Ectodermal cell (in vitro differentiated cells): ENCODE data around the gene DIP2C.
A peak's percentile ranks its signal among the peaks of the same experiment; 100 is the strongest.
"Not testable (repeated sequence)": the region's sequence is repeated elsewhere in the genome, so short reads cannot be mapped to it uniquely, and the experiment has no call there.

Source experiments
- H3K27ac ChIP-seq: 2 replicates; pipeline ENCODE4 v1.7.0; 2013; ENCODE audit warnings: mild to moderate bottlenecking, low read depth, low read length; ENCODE audit not compliant: insufficient read depth, poor library complexity, severe bottlenecking
- H3K27me3 ChIP-seq: 2 replicates; pipeline ENCODE4 v1.7.0; 2013; ENCODE audit warnings: mild to moderate bottlenecking, low read length; ENCODE audit not compliant: insufficient read depth, control insufficient read depth, poor library complexity, severe bottlenecking
- H3K36me3 ChIP-seq: one replicate; pipeline ENCODE4 v1.7.0; 2013; ENCODE audit warnings: low read length; ENCODE audit not compliant: control insufficient read depth, insufficient read depth
- H3K4me1 ChIP-seq: one replicate; pipeline ENCODE4 v1.7.0; 2013; ENCODE audit warnings: low read length; ENCODE audit not compliant: control insufficient read depth, insufficient read depth
- H3K4me3 ChIP-seq: 2 replicates; pipeline ENCODE4 v1.7.0; 2013; ENCODE audit warnings: low read depth, low read length, control low read depth; ENCODE audit not compliant: insufficient read depth
- H3K9me3 ChIP-seq: 2 replicates; pipeline ENCODE4 v1.7.0; 2013; ENCODE audit warnings: mild to moderate bottlenecking, low read length, moderate library complexity; ENCODE audit not compliant: control insufficient read depth
- WGBS, 2 experiments: methylation state at CpG; one replicate each; pipeline ENCODE4 v1.1.7; 2013; ENCODE audit warnings: missing lambda C conversion rate in 2 of 2; 5-methylcytosine and 5-hydroxymethylcytosine counted together

DIP2C gene

DNA sequence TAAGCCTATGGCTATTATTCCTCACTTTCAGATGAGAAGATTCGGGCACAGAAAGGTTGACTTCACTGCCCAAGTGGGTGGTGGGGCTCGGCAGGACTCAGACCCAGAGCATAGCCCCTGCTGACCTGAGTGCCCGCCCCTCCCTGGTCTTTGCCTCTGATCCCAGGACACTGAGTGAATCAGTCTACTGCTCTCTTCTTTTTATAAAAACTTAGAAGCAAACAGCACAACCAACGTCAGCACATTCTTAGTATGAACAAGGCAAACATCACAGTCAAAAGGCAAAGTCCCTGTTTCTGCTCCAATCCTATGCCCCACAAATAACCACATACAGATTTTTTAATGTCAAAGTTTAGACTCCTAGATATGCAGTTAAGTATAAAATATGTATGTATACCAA lies 316.5 kb downstream of the DIP2C start:
- Histone ChIP-seq H3K9me3 (no peaks in the 10 kb centered on the region), H3K36me3 (peaks cover 10% of the 10 kb centered on the region), H3K4me1 (peaks cover 4% of the 10 kb centered on the region), H3K27ac (no peak overlapping the region), H3K4me3 (no peak overlapping the region), H3K27me3 (no peaks in the 10 kb centered on the region)
- 78 to 82% methylated on average over 4 of the region's 4 CpGs for WGBS, 2 experiments

DNA sequence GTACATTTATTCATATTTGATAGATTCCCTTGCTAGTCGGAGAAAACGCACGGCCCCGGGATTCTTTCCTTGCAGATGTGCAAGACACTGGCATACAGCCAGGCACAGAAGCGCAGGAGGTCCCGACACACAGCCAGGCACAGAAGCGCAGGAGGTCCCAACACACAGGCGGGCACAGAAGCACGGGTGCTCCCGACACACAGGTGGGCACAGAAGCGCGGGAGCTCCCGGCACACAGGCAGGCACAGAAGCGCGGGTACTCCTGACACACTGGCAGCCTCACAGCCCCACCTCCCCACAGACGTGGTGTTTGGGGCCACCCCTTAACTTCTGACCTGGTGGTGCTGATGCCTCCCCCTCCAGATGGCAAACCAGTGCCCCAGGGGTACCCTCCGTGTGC lies 316.9 kb downstream of the DIP2C start:
- Histone ChIP-seq H3K27ac (no peak overlapping the region), H3K27me3 (no peaks in the 10 kb centered on the region), H3K4me3 (no peak overlapping the region), H3K36me3 (peaks cover 10% of the 10 kb centered on the region), H3K9me3 (no peaks in the 10 kb centered on the region), H3K4me1 (peaks cover 4% of the 10 kb centered on the region)
- 92 to 94% methylated on average over 17 of the region's 17 CpGs for WGBS, 2 experiments

DNA sequence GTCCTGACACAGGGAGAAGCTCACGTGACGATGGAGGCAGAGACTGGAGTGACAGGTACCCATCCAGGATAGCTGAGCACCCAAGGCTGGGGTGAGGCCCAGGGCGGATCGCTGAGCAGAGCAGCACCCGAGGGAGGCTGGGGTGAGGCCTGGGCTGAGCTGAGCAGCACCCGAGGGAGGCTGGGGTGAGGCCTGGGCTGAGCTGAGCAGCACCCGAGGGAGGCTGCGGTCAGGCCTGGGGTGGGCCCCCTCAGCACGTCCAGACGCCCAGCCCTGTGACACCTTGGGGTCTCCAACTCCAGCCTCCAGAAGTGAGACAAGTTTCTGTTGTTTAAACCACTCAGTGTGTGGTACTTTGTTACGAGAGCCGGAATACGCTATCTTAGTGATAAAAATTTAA lies 318.0 kb downstream of the DIP2C start:
- Histone ChIP-seq H3K9me3 (no peaks in the 10 kb centered on the region), H3K27ac (no peak overlapping the region), H3K27me3 (no peaks in the 10 kb centered on the region), H3K4me3 (no peak overlapping the region), H3K36me3 (peaks cover 10% of the 10 kb centered on the region), H3K4me1 (peaks cover 4% of the 10 kb centered on the region)
- 89% methylated on average over 13 of the region's 13 CpGs for WGBS, 2 experiments

DNA sequence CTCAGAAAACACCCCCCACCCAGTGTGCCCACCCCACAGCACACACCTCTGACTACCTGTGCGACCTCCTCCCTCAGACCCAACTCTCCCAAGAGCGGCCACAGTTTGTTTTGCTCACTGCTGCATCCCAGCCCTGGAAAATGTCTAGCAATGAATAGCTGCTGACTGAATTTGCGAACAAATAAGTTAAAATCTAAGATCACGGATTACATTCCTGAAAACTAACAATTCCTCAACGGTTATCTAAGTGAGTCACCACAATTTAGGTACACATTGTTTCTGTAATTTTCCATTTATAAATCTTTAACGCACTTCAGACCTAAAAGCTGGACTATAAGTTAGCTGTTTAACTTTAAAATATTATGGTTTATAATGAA lies 319.0 kb downstream of the DIP2C start:
- Histone ChIP-seq H3K36me3 (peaks cover 8% of the 10 kb centered on the region), H3K27ac (no peak overlapping the region), H3K27me3 (no peaks in the 10 kb centered on the region), H3K9me3 (no peaks in the 10 kb centered on the region), H3K4me3 (no peak overlapping the region), H3K4me1 (peaks cover 4% of the 10 kb centered on the region)
- WGBS, 2 experiments, result 94 to 97% methylated on average over 5 to 6 of the region's 6 CpGs

DNA sequence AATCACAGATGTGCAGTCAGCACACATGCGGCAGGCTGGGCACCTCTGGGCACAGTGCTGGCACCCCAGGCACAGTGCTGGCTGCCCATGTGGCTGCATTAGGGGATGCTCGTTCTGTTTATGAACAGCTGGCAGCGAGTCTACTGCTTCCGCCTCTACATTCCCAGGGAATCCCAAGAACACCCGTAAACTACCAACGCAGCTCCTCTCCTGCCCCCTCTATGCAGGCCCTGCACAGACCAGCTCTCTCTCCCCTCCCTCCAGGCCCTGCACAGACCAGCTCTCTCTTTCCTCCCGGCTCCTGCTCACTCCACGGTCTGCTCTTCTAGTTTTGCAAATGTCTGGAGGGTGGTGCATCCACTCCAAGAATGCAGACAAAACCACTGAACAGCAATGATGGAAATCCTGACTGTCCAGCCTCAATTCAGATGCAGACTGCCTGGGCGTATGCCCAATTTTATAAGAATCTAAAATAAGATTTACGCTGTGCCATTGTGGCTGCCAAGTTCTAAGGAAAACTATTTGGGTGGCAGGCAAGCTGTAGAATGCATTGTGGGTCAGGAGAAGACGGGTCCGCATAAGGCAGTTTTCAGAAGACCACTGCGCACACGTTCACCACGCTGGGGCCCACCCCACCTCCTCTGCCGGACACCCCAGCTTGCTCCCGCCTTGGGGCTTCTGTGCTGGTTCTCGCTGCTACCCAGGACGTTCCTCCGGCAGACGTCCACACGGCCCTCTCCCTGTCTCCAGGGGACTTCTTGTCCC lies 319.6 kb downstream of the DIP2C start:
- H3K27me3 ChIP-seq, result no peaks in the 10 kb centered on the region
- 92 to 94% methylated on average over 22 of the region's 22 CpGs for WGBS, 2 experiments
- H3K9me3 ChIP-seq, result no peaks in the 10 kb centered on the region
- no peak overlapping the region for H3K4me3 ChIP-seq
- peaks cover 3% of the 10 kb centered on the region for H3K36me3 ChIP-seq
- peaks cover 4% of the 10 kb centered on the region for H3K4me1 ChIP-seq
- H3K27ac ChIP-seq, result peak overlapping the region; percentile 5

DNA sequence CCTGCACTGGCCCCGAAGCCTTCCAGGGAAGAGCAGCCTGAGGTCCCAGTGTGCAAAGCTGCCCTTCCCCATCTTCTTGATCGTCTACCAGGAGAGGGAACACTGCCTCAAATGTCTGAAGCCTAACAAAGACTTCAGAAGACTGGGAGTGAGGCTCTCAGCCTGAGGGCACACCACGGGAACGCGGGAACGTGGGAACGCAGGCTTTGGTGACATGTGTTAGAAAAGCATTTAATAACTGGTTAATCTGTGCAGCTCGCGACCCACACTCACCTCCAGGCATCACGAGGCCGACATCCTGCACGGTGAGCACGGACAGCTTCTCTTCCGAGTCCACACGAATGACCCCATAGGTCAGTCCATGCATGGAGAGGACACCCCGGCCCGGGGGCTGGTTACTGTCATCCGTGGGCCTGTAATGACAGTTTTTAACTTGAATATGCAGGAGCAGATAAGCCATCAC lies 320.2 kb downstream of the DIP2C start:
- Histone ChIP-seq H3K9me3 (no peaks in the 10 kb centered on the region), H3K4me1 (peaks cover 4% of the 10 kb centered on the region), H3K36me3 (peaks cover 1% of the 10 kb centered on the region), H3K27ac (peak overlapping the region; percentile 5), H3K4me3 (no peak overlapping the region), H3K27me3 (no peaks in the 10 kb centered on the region)
- 93 to 94% methylated on average over 18 of the region's 18 CpGs for WGBS, 2 experiments

DNA sequence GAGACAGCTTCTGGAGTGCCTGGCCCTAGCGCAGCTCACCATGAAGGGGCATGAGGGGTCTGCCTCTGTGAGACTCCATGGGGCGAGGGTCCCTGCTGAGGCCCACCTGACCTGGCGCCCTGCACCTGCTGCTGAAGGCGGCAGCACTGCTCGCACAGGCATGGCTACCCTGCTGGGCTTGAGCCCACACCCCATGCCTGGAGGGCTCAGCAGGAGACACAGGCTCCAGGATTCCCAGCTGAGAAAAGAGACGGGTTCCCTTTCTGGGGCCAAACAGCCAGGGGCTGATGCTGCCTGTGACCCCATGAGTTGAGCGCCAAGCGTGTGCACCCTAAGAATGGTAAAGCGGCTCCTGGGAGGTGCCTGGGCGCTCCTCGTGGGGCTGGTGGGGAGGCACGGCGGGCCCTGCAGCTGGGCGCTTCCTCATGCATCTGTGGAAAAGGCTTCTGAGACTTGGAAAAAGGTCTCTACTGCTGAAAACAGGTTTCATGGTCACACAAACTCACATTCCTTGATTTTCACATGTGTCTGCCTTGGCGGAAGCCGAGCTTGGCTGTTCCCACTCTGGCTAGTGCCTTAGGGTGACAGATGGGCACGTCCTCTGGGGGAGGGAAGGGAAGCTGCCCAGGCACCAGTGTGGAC lies 320.8 kb downstream of the DIP2C start:
- Histone ChIP-seq H3K27me3 (no peaks in the 10 kb centered on the region), H3K4me3 (no peak overlapping the region), H3K27ac (no peak overlapping the region), H3K9me3 (no peaks in the 10 kb centered on the region), H3K4me1 (peaks cover 1% of the 10 kb centered on the region), H3K36me3 (peaks cover 3% of the 10 kb centered on the region)
- WGBS, 2 experiments, result 92% methylated on average over 17 of the region's 17 CpGs

DNA sequence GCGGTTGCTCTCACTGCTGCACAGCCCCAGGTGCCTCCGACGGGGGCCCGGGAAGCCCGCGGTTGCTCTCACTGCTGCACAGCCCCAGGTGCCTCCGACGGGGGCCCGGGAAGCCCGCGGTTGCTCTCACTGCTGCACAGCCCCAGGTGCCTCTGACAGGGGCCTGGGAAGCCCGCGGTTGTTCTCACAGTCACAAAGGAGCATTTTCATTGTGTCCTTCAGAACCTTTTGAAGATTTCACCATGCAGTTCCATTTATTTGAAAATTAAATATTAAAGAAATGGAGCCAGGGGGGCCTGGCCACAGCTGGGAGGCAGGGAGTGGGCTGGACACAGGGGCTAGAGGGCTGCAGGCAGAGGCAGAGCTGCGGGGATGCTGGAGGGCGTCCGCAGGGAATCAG lies 321.4 kb downstream of the DIP2C start:
- H3K36me3 ChIP-seq, H3K4me1 ChIP-seq, H3K9me3 ChIP-seq, H3K27me3 ChIP-seq, H3K27ac ChIP-seq, H3K4me3 ChIP-seq: not testable (repeated sequence)
- WGBS, 2 experiments, result 89 to 91% methylated on average over 10 of the region's 16 CpGs

DNA sequence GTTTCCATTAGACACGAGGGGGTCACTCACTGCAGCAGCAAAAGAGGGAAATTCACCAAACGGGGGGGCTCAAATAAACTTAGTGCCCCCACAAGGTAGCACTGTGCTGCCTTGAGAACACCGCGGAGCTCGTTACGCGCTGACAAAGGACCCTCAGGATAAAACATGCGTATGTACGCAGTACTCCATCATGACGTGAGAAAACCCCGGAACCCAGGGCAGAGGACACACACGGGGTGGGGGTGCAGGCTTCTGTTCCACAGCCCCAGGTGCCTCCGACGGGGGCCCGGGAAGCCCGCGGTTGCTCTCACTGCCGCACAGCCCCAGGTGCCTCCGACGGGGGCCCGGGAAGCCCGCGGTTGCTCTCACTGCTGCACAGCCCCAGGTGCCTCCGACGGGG lies 321.8 kb downstream of the DIP2C start:
- H3K36me3 ChIP-seq, result peaks cover 8% of the 10 kb centered on the region
- H3K4me3 ChIP-seq, result no peak overlapping the region
- H3K4me1 ChIP-seq, result no peaks in the 10 kb centered on the region
- no peaks in the 10 kb centered on the region for H3K27me3 ChIP-seq
- WGBS, 2 experiments, result 88 to 89% methylated on average over 18 of the region's 25 CpGs
- H3K9me3 ChIP-seq, result no peaks in the 10 kb centered on the region
- no peak overlapping the region for H3K27ac ChIP-seq

DNA sequence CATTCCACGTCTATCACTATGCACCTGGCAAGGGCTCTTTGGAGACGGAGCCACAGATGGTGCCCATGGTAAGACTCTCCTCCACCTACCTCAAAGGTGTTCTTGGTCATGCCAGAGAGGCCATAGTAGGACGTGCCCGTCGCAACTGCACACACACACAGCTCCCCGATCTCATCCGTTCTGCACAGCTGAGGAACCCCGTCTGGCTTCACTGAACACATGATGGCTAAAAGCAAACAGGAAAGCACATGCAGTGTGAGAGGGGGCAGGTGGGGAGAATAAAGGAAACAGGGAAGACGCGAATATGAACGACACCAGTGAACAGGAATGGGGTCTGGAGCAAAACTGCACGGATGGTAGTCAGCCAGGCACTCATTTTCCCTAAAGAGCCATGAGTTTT lies 323.3 kb downstream of the DIP2C start:
- no peak overlapping the region for H3K27ac ChIP-seq
- WGBS, 2 experiments, result 94 to 97% methylated on average over 12 of the region's 12 CpGs
- no peak overlapping the region for H3K4me3 ChIP-seq
- H3K36me3 ChIP-seq, result peaks cover 8% of the 10 kb centered on the region
- no peaks in the 10 kb centered on the region for H3K9me3 ChIP-seq
- peaks cover 6% of the 10 kb centered on the region for H3K4me1 ChIP-seq
- H3K27me3 ChIP-seq, result no peaks in the 10 kb centered on the region
